Ishikawa (cell line): Measurements from ENCODE around the gene ITPRID2.

Experiments used
- CEBPB ChIP-seq: IDR thresholded peaks from 2 replicates; pipeline ENCODE4 v1.6.1; 2012
- CREB1 ChIP-seq: IDR thresholded peaks from 2 replicates; pipeline ENCODE4 v1.6.1; 2012; ENCODE audit warnings: low read depth
- EGR1 ChIP-seq: IDR thresholded peaks from 2 replicates; pipeline ENCODE4 v1.6.1; 2012
- EP300 ChIP-seq: IDR thresholded peaks from 2 replicates; pipeline ENCODE4 v1.6.1; 2012; ENCODE audit warnings: borderline replicate concordance
- FOXM1 ChIP-seq: IDR thresholded peaks from 2 replicates; pipeline ENCODE4 v1.6.1; 2012; ENCODE audit warnings: low read depth, borderline replicate concordance
- NFIC ChIP-seq: IDR thresholded peaks from 2 replicates; pipeline ENCODE4 v1.6.1; 2012
- RAD21 ChIP-seq: IDR thresholded peaks from 2 replicates; pipeline ENCODE4 v1.6.1; 2012; ENCODE audit warnings: low read depth
- TAF1 ChIP-seq: IDR thresholded peaks from 2 replicates; pipeline ENCODE4 v1.6.1; 2012; ENCODE audit warnings: low read depth, mild to moderate bottlenecking
- TCF12 ChIP-seq: IDR thresholded peaks from 2 replicates; pipeline ENCODE4 v1.6.1; 2012; ENCODE audit warnings: low read depth
- TEAD4 ChIP-seq: IDR thresholded peaks from 2 replicates; pipeline ENCODE4 v1.6.1; 2012
- YY1 ChIP-seq: IDR thresholded peaks from 2 replicates; pipeline ENCODE4 v1.6.1; 2012; ENCODE audit warnings: low read depth
- ZBTB7A ChIP-seq: IDR thresholded peaks from 2 replicates; pipeline ENCODE4 v1.6.1; 2012; ENCODE audit warnings: low read depth
- TF ChIP-seq, protein P1 (sequence below): IDR thresholded peaks from 2 replicates; pipeline ENCODE4 v1.6.1; 2012; ENCODE audit warnings: low read depth, mild to moderate bottlenecking
- TF ChIP-seq, protein P2 (sequence below): IDR thresholded peaks from 2 replicates; pipeline ENCODE4 v1.6.1; 2012
- TF ChIP-seq, protein P3 (sequence below): IDR thresholded peaks from 2 replicates; pipeline ENCODE4 v1.6.1; 2012

The ITPRID2 gene

DNA sequence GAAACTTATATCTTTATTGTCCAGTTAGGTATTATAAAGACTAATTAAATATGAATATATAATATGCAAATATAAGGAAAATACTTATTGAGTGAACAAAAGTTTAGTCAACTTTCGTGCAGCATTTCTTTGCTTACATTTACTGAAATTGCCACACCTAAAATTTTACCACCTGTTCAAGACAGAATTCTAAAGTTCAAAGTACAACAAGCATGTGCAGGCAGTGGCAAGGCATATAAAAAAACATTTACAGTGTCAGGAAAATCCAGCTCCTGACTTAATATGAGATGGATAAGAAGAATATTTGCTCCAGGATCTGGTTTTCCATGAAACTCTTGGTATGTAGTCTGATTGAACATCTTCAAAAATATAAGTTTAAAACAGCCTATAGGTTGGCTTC, 4.8 kb downstream of the ITPRID2 start:
- TF ChIP-seq CREB1 (no peak), EP300 (no peak), TCF12 (no peak), TAF1 (no peak), ZBTB7A (no peak), NFIC (no peak), YY1 (no peak), TEAD4 (no peak), CEBPB (no peak), EGR1 (no peak), RAD21 (no peak), FOXM1 (no peak)
- TF ChIP-seq, protein P1, sequence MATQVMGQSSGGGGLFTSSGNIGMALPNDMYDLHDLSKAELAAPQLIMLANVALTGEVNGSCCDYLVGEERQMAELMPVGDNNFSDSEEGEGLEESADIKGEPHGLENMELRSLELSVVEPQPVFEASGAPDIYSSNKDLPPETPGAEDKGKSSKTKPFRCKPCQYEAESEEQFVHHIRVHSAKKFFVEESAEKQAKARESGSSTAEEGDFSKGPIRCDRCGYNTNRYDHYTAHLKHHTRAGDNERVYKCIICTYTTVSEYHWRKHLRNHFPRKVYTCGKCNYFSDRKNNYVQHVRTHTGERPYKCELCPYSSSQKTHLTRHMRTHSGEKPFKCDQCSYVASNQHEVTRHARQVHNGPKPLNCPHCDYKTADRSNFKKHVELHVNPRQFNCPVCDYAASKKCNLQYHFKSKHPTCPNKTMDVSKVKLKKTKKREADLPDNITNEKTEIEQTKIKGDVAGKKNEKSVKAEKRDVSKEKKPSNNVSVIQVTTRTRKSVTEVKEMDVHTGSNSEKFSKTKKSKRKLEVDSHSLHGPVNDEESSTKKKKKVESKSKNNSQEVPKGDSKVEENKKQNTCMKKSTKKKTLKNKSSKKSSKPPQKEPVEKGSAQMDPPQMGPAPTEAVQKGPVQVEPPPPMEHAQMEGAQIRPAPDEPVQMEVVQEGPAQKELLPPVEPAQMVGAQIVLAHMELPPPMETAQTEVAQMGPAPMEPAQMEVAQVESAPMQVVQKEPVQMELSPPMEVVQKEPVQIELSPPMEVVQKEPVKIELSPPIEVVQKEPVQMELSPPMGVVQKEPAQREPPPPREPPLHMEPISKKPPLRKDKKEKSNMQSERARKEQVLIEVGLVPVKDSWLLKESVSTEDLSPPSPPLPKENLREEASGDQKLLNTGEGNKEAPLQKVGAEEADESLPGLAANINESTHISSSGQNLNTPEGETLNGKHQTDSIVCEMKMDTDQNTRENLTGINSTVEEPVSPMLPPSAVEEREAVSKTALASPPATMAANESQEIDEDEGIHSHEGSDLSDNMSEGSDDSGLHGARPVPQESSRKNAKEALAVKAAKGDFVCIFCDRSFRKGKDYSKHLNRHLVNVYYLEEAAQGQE: no peak
- TF ChIP-seq, protein P2, sequence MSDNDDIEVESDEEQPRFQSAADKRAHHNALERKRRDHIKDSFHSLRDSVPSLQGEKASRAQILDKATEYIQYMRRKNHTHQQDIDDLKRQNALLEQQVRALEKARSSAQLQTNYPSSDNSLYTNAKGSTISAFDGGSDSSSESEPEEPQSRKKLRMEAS: no peak
- TF ChIP-seq, protein P3, sequence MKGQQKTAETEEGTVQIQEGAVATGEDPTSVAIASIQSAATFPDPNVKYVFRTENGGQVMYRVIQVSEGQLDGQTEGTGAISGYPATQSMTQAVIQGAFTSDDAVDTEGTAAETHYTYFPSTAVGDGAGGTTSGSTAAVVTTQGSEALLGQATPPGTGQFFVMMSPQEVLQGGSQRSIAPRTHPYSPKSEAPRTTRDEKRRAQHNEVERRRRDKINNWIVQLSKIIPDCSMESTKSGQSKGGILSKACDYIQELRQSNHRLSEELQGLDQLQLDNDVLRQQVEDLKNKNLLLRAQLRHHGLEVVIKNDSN: no peak

DNA sequence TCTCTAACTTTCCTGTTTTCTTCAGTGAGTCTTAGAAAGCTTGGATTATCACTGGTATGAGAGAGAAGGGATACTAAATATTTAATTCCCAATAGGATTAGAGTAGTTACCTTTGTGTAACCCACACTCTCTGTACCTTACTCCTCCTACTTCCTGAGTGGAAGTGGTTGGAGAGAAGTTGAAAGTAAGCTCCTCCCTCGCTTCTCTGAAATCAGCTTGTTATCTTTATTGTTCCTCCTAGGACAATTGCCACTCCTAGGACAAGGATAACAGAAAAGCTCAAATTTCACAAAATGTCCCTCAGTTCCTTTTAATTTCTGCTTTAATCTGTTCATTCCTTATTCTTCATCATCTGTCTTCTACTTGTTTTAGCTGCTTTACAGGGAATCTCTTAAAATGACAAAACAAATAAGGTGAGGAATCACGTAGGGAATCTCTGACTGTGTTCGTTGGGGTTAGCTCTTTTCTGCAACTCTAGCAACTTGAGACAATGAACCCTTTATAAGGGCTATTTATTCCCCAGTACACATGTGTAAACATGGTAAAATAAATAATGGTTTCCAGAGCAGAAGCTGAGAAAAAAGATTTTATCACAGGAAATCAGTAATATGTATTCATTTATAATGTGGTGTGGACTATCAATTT, 8.6 kb downstream of the ITPRID2 start:
- TF ChIP-seq TEAD4 (no peak), CEBPB (no peak), EGR1 (no peak), TCF12 (no peak), TAF1 (no peak), NFIC (no peak), ZBTB7A (no peak), YY1 (no peak), FOXM1 (no peak)
- TF ChIP-seq, protein P2: no peak
- TF ChIP-seq, protein P1: no peak

DNA sequence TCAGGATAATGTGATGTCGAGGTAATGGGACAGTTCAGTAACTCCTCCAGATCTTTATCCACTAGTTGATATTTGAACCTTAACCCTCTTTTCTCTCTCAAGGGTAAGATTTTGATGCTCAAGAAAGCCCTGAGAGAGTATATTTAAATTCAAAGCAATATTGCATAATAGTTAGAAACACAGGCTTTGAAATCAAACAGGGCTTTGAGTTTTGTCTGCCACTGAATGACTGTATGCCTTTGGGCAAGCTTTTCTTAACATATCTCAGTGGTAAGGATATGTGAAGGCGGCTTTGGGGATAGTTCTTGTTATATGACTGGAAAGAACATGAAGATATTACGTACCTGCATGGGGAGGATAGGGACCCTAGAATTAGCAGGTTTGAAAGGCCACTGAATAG, 11.1 kb downstream of the ITPRID2 start:
- TF ChIP-seq TEAD4 (no peak), YY1 (no peak), TCF12 (no peak), FOXM1 (no peak), EGR1 (no peak), CREB1 (no peak), TAF1 (no peak), ZBTB7A (no peak), CEBPB (no peak), EP300 (no peak), NFIC (no peak), RAD21 (no peak)
- TF ChIP-seq, protein P1: no peak
- TF ChIP-seq, protein P2: no peak
- TF ChIP-seq, protein P3: no peak

DNA sequence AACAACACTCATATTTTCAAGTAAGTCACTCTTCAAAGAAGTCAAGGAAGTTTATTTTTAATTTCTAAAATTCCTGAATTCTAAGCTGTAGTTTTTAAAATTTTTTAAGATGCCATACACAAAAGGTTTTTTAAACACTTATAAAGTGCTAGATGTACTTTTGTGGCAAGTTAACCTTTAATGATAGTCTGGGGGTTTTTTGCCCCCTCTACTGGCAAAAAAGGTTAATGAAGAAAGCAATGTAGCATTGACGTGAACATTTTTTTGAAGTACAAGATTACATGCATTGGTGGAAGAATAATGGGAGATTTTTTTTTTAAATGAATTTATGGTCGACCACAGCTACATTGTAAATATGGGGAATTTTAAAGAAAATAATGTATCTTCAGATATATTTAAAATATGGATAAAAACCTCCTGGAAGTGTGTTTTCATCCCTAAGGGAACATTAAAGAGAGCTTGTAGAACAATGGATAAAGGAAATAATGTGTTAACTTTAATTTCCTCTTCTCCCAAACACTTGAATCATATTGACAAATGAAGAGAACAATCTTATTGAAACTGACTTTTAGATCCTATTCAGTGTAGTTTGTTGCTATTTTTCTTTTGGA, 12.6 kb downstream of the ITPRID2 start:
- TF ChIP-seq EP300 (no peak), RAD21 (peak; percentile 49)
- TF ChIP-seq, protein P1: no peak
